Gastroesophageal sphincter (tissue), 3 donors: ENCODE data around the gene RGS11.
A peak's percentile ranks its signal among the peaks of the same experiment; 100 is the strongest.

Experiments used
- POLR2A ChIP-seq, 2 donors: fragments of 450-650 bp; IDR thresholded peaks; one replicate each; pipeline ENCODE4 v1.6.1; 2017; ENCODE audit warnings: antibody characterized with exemption in 2 of 2, mild to moderate bottlenecking in 2 of 2, moderate library complexity in 1 of 2
- POLR2AphosphoS5 ChIP-seq: sonication (generic); formaldehyde crosslinking; IDR thresholded peaks from one replicate; pipeline ENCODE4 v1.6.1; 2017; ENCODE audit warnings: antibody characterized with exemption
- TF ChIP-seq, protein P1 (sequence below), 4 experiments: fragments of 200-600 bp in 2 of 4; fragments of 450-650 bp in 2 of 4; sonication (generic) in 1 of 4; IDR thresholded peaks; one replicate each; pipeline ENCODE4 v1.5.1; 2017 to 2019; ENCODE audit warnings: antibody characterized with exemption in 4 of 4, mild to moderate bottlenecking in 2 of 4, moderate library complexity in 2 of 4

DNA sequence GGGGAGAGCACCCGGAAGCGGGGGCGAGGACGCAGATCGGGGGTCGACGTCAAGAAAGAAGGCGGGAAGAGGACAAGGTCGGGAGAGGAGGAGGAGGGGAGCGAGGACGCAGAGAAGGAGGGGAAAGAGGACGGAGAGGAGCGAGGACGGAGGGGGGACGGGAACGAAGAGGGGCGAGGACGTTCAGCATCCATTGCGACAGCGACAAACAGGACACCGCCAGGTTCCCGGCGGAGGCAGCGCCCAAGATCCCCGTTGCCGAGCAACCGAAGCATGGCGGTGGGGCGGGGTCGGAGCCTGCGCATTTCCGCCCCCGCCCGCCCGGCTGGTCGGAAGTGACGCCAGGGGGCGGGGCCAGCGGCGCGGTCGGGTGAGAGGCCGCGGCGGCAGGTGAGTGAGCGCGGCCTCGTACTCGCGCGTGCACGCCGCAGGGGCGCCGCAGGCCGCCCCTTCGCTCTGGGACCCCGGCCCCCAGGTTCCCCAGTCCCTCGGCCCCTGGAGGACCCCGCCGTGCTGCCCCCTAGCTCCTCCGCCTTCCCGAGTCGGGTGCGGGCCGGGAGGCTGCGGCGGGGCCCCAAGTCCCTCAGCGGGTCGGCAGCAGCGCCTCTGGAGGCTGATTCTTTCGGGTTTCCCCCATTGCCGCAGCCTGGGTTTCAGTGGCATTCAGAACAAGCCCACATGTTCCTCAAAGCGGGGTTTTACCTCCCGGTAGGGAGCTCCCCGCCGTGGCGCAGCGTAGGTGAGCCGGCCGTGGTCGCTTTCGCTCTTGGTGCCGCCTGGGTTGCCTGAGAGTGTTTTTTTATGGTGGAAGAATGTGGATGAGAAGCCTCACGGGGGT, 41.1 kb downstream of the RGS11 start, which contains the start of gene FAM234A:
- TF ChIP-seq, protein P1, sequence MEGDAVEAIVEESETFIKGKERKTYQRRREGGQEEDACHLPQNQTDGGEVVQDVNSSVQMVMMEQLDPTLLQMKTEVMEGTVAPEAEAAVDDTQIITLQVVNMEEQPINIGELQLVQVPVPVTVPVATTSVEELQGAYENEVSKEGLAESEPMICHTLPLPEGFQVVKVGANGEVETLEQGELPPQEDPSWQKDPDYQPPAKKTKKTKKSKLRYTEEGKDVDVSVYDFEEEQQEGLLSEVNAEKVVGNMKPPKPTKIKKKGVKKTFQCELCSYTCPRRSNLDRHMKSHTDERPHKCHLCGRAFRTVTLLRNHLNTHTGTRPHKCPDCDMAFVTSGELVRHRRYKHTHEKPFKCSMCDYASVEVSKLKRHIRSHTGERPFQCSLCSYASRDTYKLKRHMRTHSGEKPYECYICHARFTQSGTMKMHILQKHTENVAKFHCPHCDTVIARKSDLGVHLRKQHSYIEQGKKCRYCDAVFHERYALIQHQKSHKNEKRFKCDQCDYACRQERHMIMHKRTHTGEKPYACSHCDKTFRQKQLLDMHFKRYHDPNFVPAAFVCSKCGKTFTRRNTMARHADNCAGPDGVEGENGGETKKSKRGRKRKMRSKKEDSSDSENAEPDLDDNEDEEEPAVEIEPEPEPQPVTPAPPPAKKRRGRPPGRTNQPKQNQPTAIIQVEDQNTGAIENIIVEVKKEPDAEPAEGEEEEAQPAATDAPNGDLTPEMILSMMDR (IDR thresholded peaks at IDR 0.05) = peak in 3 of 4 experiments; percentile 42 to 63 (median 56)
- TF ChIP-seq POLR2AphosphoS5 = peak; percentile 61
- TF ChIP-seq POLR2A (IDR thresholded peaks at IDR 0.05) = peak; percentile 96 to 97
